Keratinocyte (primary cell): Measurements from ENCODE around the gene HOXC11.

Experiments used
- EZH2 ChIP-seq: IDR thresholded peaks from one replicate; pipeline ENCODE4 v1.6.1; 2012; ENCODE audit warnings: inconsistent platforms, mild to moderate bottlenecking, low read length, moderate library complexity
- TF ChIP-seq, protein P1 (sequence below), 3 experiments: IDR thresholded peaks in 1 of 3; conservative IDR thresholded peaks in 1 of 3; optimal IDR thresholded peaks in 1 of 3; 2 replicates in 2 of 3; 3 replicates in 1 of 3; pipeline versions ENCODE3 to v1.5.1; 2011; ENCODE audit warnings: low read length in 3 of 3, mild to moderate bottlenecking in 3 of 3, moderate library complexity in 2 of 3, control low read depth in 1 of 3, inconsistent platforms in 1 of 3; ENCODE audit not compliant: insufficient read depth in 2 of 3; ENCODE audit errors: extremely low read depth in 1 of 3

- TF ChIP-seq, protein P1, sequence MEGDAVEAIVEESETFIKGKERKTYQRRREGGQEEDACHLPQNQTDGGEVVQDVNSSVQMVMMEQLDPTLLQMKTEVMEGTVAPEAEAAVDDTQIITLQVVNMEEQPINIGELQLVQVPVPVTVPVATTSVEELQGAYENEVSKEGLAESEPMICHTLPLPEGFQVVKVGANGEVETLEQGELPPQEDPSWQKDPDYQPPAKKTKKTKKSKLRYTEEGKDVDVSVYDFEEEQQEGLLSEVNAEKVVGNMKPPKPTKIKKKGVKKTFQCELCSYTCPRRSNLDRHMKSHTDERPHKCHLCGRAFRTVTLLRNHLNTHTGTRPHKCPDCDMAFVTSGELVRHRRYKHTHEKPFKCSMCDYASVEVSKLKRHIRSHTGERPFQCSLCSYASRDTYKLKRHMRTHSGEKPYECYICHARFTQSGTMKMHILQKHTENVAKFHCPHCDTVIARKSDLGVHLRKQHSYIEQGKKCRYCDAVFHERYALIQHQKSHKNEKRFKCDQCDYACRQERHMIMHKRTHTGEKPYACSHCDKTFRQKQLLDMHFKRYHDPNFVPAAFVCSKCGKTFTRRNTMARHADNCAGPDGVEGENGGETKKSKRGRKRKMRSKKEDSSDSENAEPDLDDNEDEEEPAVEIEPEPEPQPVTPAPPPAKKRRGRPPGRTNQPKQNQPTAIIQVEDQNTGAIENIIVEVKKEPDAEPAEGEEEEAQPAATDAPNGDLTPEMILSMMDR (optimal IDR thresholded peaks at IDR 0.05 in 1 of 3, IDR thresholded peaks at IDR 0.05 in 1 of 3, conservative IDR thresholded peaks at IDR 0.05 in 1 of 3; ENCODE audit: extremely low read depth in 1 of 3, insufficient read depth in 2 of 3, low read length in 3 of 3), result no peak
- no peak for TF ChIP-seq EZH2
Measured at GRCh38 chr12:53937596-53938325, 35.2 kb upstream of the HOXC11 start.
